MM.1S (cell line): Measurements from ENCODE around the gene NRXN3.

Source experiments
- DNase-seq: peaks from one replicate; pipeline ENCODE4 v3.0.0-alpha.2; 2015
- H2AFZ ChIP-seq: fragments of 300-600 bp; sonication (generic); 2 replicates; pipeline ENCODE4 v1.6.0; 2016; ENCODE audit warnings: antibody characterized with exemption, low read length
- H3F3A ChIP-seq: fragments of 300-600 bp; sonication (generic); 2 replicates; pipeline ENCODE4 v1.6.1; 2016; ENCODE audit warnings: mild to moderate bottlenecking, antibody characterized with exemption, low read length, moderate library complexity, mixed read lengths; ENCODE audit not compliant: insufficient read depth
- H3K27ac ChIP-seq: fragments of 300-600 bp; sonication (generic); 2 replicates; pipeline ENCODE4 v1.5.1; 2016; ENCODE audit warnings: mild to moderate bottlenecking, low read length
- H3K27me3 ChIP-seq: fragments of 300-600 bp; sonication (generic); replicated peaks from 2 replicates; pipeline ENCODE4 v1.6.0; 2016; ENCODE audit warnings: low read length; ENCODE audit not compliant: insufficient read depth
- H3K36me3 ChIP-seq: fragments of 300-600 bp; sonication (generic); replicated peaks from 2 replicates; pipeline ENCODE4 v1.6.1; 2016; ENCODE audit warnings: mild to moderate bottlenecking, low read length, mixed read lengths; ENCODE audit not compliant: insufficient read depth
- H3K4me1 ChIP-seq: fragments of 300-600 bp; sonication (generic); 2 replicates; pipeline ENCODE4 v1.6.1; 2016; ENCODE audit warnings: low read length, mixed read lengths
- H3K4me2 ChIP-seq: fragments of 300-600 bp; sonication (generic); 2 replicates; pipeline ENCODE4 v1.6.0; 2016; ENCODE audit warnings: low read depth, low read length
- H3K4me3 ChIP-seq: fragments of 300-600 bp; sonication (generic); 2 replicates; pipeline ENCODE4 v1.5.1; 2016; ENCODE audit warnings: low read length, mixed read lengths
- H3K79me2 ChIP-seq: fragments of 300-600 bp; sonication (generic); 2 replicates; pipeline ENCODE4 v1.6.1; 2016; ENCODE audit warnings: mixed run types, low read length, mixed read lengths
- H3K9ac ChIP-seq: fragments of 300-600 bp; sonication (generic); 2 replicates; pipeline ENCODE4 v1.6.1; 2016; ENCODE audit warnings: low read length, mixed read lengths
- H3K9me2 ChIP-seq: fragments of 300-600 bp; sonication (generic); replicated peaks from 2 replicates; pipeline ENCODE4 v1.6.1; 2016; ENCODE audit warnings: mild to moderate bottlenecking, low read length, mixed read lengths; ENCODE audit not compliant: insufficient read depth
- H3K9me3 ChIP-seq: fragments of 300-600 bp; sonication (generic); replicated peaks from 2 replicates; pipeline ENCODE4 v1.6.1; 2016; ENCODE audit warnings: mild to moderate bottlenecking, low read length, mixed read lengths; ENCODE audit not compliant: insufficient read depth
- H4K20me1 ChIP-seq: fragments of 300-600 bp; sonication (generic); 2 replicates; pipeline ENCODE4 v1.6.1; 2016; ENCODE audit warnings: mild to moderate bottlenecking, low read length, moderate library complexity, mixed read lengths; ENCODE audit not compliant: insufficient read depth
- CTCF ChIP-seq: fragments of 300-600 bp; sonication (generic); IDR thresholded peaks from 2 replicates; pipeline ENCODE4 v1.5.1; 2016; ENCODE audit warnings: antibody characterized with exemption, low read length, mixed read lengths
- EZH2 ChIP-seq: fragments of 300-600 bp; sonication (generic); optimal IDR thresholded peaks from 2 replicates; pipeline ENCODE3; 2017; ENCODE audit warnings: low read depth, mild to moderate bottlenecking, antibody characterized with exemption, low read length, mixed read lengths
- EZH2phosphoT487 ChIP-seq: fragments of 300-600 bp; sonication (generic); IDR thresholded peaks from 2 replicates; pipeline ENCODE4 v1.6.1; 2018; ENCODE audit warnings: antibody characterized with exemption, low read length

Gene NRXN3

DNA sequence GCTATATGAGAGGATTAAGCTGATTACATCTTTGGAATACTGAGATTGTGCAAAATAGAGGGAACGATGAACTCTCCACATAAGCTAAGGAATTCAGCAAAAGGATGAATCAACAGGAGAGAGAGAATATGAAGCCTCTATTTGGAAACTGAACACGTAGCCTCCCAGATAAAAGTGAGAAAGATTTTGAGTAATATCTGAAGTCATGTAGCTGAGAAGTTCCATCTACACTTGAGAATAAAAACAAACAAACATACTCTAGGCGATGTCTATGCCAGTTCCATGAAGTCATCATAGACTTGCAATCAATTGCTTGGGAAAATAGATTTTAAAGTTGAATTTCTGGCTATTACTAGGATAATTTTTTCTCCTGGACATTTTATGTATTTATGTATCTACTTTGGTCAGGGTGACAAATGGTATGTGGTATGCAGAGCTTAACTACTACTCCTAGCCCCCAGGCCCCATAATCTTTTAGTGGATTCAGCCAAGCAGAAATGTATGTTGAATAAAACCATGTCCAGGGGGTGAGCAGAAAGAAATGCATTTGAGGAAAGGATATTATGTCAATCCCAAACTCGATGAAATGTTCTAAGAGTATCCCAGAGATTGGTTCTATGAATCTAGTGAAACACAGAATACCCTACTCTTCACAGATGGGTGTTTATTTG is 1413.7 kb downstream of the NRXN3 start:
- TF ChIP-seq CTCF (no peak), EZH2 (no peak), EZH2phosphoT487 (no peak)
- no peaks in the 10 kb centered on the region for H3K9me2 ChIP-seq
- no peak overlapping the region for H3K9ac ChIP-seq
- H3K36me3 ChIP-seq: no peaks in the 10 kb centered on the region
- H2AFZ ChIP-seq: no peak overlapping the region
- no peaks in the 10 kb centered on the region for H3F3A ChIP-seq
- H3K9me3 ChIP-seq: no peaks in the 10 kb centered on the region
- no peaks in the 10 kb centered on the region for H3K4me1 ChIP-seq
- DNase-seq: no peak
- H3K4me2 ChIP-seq: no peak overlapping the region
- no peak overlapping the region for H3K4me3 ChIP-seq
- H3K27ac ChIP-seq: no peak overlapping the region
- H4K20me1 ChIP-seq: no peaks in the 10 kb centered on the region
- H3K79me2 ChIP-seq: no peaks in the 10 kb centered on the region
- no peaks in the 10 kb centered on the region for H3K27me3 ChIP-seq

- TF ChIP-seq EZH2: no peak
- no peak for TF ChIP-seq CTCF
- TF ChIP-seq EZH2phosphoT487: no peak
- H3K4me1 ChIP-seq: no peaks in the 10 kb centered on the region
- H3K79me2 ChIP-seq: no peaks in the 10 kb centered on the region
- H3K4me2 ChIP-seq: no peak overlapping the region
- no peak for DNase-seq
- no peak overlapping the region for H3K9ac ChIP-seq
- H3F3A ChIP-seq: no peaks in the 10 kb centered on the region
- H3K36me3 ChIP-seq: no peaks in the 10 kb centered on the region
- H3K9me2 ChIP-seq: no peaks in the 10 kb centered on the region
- H3K27ac ChIP-seq: no peak overlapping the region
- no peaks in the 10 kb centered on the region for H3K27me3 ChIP-seq
- no peak overlapping the region for H3K4me3 ChIP-seq
- no peaks in the 10 kb centered on the region for H3K9me3 ChIP-seq
- no peak overlapping the region for H2AFZ ChIP-seq
- H4K20me1 ChIP-seq: no peaks in the 10 kb centered on the region
Observed at GRCh38 chr14:79584679-79585078, 1414.5 kb downstream of the NRXN3 start.

DNA sequence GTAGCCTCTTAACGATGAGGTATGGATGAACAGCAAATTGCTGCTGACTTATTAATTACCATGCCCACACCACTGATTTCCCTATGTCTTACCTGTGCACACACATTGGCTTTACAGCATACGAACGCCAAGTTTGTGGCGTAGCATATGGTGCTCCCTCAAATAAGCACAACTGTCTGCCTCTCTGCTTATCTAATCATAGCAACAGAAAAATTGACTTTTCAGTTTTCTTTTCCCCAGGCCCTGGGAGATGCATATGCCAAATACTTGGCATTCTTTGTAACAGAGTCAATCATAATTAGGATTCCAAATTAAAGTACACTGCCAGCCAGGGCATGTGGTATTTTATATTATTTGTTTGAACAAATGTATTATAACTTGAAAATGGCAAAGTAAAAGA is 1415.7 kb downstream of the NRXN3 start:
- Histone ChIP-seq H3K9me3 (no peaks in the 10 kb centered on the region), H3K4me2 (no peak overlapping the region), H3K79me2 (no peaks in the 10 kb centered on the region)

More for the DNA sequence above, 1415.7 kb downstream of the NRXN3 start:
- H3K4me3 ChIP-seq: no peak overlapping the region
- no peak for DNase-seq
- no peaks in the 10 kb centered on the region for H3K36me3 ChIP-seq
- H2AFZ ChIP-seq: no peak overlapping the region
- H3K9me2 ChIP-seq: no peaks in the 10 kb centered on the region
- H3K9ac ChIP-seq: no peak overlapping the region
- H3K4me1 ChIP-seq: no peaks in the 10 kb centered on the region
- H3F3A ChIP-seq: no peaks in the 10 kb centered on the region
- H3K27ac ChIP-seq: no peak overlapping the region
- no peaks in the 10 kb centered on the region for H4K20me1 ChIP-seq
- H3K27me3 ChIP-seq: no peaks in the 10 kb centered on the region
- TF ChIP-seq CTCF (no peak), EZH2 (no peak), EZH2phosphoT487 (no peak)
